Gastrocnemius medialis (tissue), 4 donors: ENCODE results near the gene NTRK3. TPM values are rescaled to one million over a fixed set of nuclear protein-coding genes. Genes with fewer than 3 reads are reported as not detected.

Experiments used
- ATAC-seq, 2 donors: fragments of 150-250 bp; one replicate each; pipeline ENCODE4 v1.9.1; 2016
- DNase-seq, 2 donors: peaks; one replicate each; pipeline ENCODE4 v3.0.0-alpha.2; 2019
- H3K27ac ChIP-seq, 4 donors: fragments of 200-600 bp; sonication (generic); 1 replicate in 1 of 4; 2 replicates in 3 of 4; pipeline ENCODE4 v1.5.1; 2016 to 2018; ENCODE audit warnings: mild to moderate bottlenecking in 2 of 4, moderate library complexity in 1 of 4
- H3K27me3 ChIP-seq, 3 donors: fragments of 200-600 bp; sonication (generic) in 2 of 3; 1 replicate in 1 of 3; 2 replicates in 2 of 3; pipeline versions ENCODE4 v1.5.1 to v1.6.0; 2016 to 2019; ENCODE audit warnings: mild to moderate bottlenecking in 1 of 3, moderate library complexity in 1 of 3
- H3K36me3 ChIP-seq, 2 donors: fragments of 200-600 bp; sonication (generic) in 1 of 2; one replicate each; pipeline ENCODE4 v1.5.1; 2017 to 2018
- H3K4me1 ChIP-seq, 2 donors: fragments of 200-600 bp; sonication (generic) in 1 of 2; one replicate each; pipeline ENCODE4 v1.5.1; 2016 to 2017; ENCODE audit warnings: mild to moderate bottlenecking in 2 of 2
- H3K4me3 ChIP-seq, 4 donors: fragments of 200-600 bp; sonication (generic) in 3 of 4; 1 replicate in 1 of 4; 2 replicates in 3 of 4; pipeline ENCODE4 v1.5.1; 2016 to 2019; ENCODE audit warnings: mild to moderate bottlenecking in 2 of 4
- H3K9me3 ChIP-seq, 3 donors: fragments of 200-600 bp; sonication (generic) in 2 of 3; 1 replicate in 1 of 3; 2 replicates in 2 of 3; pipeline ENCODE4 v1.5.1; 2016 to 2019
- POLR2A ChIP-seq, 2 donors: fragments of 450-650 bp; IDR thresholded peaks; one replicate each; pipeline ENCODE4 v1.6.1; 2017; ENCODE audit warnings: antibody characterized with exemption in 2 of 2, mild to moderate bottlenecking in 2 of 2, moderate library complexity in 2 of 2
- in situ Hi-C, 4 donors: fragments of 200-750 bp; cut with MboI; loops; one replicate each; pipeline versions ENCODE4 v1.15.0 to v1.8.0; 2017; ENCODE audit warnings: low sequenced_read_pairs in 4 of 4
- intact Hi-C: fragments of 100-400 bp; cut with DNase I; formaldehyde crosslinking; loops from one replicate; pipeline ENCODE4 v1.15.1; 2023; ENCODE audit warnings: low total_unique reads
- total RNA-seq, 4 donors: library from RNA; depleted of rRNA; stranded (reverse); fragments of >200 nt; gene quantifications; one replicate each; pipeline versions ENCODE4 v1.1.0 to v1.2.3, GENCODE V29; 2016
- TF ChIP-seq, protein P1 (sequence below), 5 experiments: fragments of 450-650 bp in 3 of 5; fragments of 200-600 bp in 2 of 5; sonication (generic) in 2 of 5; IDR thresholded peaks in 4 of 5; conservative IDR thresholded peaks in 1 of 5; 1 replicate in 4 of 5; 2 replicates in 1 of 5; pipeline ENCODE4 v1.5.1; 2016 to 2019; ENCODE audit warnings: antibody characterized with exemption in 5 of 5, mild to moderate bottlenecking in 3 of 5, moderate library complexity in 3 of 5

Gene NTRK3
- total RNA-seq, 4 donors from 2014 or later, result 0.61 to 2.7 (median 0.77) TPM

DNA sequence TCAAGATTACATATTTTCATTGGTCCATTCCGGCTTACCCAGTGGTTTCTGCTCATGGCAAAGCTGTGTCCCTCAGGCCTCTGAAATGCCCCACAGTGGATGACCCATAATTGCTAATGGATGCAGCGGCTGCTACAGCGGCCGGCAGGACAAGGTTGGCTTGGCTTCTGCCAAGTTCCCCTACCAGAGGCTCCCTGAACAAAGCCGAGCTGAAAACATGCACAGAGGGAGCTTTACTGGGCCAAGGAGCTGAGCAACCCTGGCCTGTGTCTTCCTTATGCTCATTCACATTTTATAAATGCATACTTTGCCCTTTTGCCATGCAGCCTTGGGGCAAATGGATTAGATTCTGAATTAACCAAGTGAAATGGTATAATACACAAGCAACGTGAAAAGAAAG is 150.5 kb downstream of the NTRK3 start:
- TF ChIP-seq, protein P1, sequence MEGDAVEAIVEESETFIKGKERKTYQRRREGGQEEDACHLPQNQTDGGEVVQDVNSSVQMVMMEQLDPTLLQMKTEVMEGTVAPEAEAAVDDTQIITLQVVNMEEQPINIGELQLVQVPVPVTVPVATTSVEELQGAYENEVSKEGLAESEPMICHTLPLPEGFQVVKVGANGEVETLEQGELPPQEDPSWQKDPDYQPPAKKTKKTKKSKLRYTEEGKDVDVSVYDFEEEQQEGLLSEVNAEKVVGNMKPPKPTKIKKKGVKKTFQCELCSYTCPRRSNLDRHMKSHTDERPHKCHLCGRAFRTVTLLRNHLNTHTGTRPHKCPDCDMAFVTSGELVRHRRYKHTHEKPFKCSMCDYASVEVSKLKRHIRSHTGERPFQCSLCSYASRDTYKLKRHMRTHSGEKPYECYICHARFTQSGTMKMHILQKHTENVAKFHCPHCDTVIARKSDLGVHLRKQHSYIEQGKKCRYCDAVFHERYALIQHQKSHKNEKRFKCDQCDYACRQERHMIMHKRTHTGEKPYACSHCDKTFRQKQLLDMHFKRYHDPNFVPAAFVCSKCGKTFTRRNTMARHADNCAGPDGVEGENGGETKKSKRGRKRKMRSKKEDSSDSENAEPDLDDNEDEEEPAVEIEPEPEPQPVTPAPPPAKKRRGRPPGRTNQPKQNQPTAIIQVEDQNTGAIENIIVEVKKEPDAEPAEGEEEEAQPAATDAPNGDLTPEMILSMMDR (IDR thresholded peaks at IDR 0.05 in 4 of 5, conservative IDR thresholded peaks at IDR 0.05 in 1 of 5), result no peak
- no peak for TF ChIP-seq POLR2A (IDR thresholded peaks at IDR 0.05)
- Histone ChIP-seq H3K4me3 (no peak overlapping the region), H3K27ac (no peak overlapping the region), H3K36me3 (no peaks in the 10 kb centered on the region), H3K9me3 (no peaks in the 10 kb centered on the region), H3K27me3 (no peaks in the 10 kb centered on the region), H3K4me1 (no peaks in the 10 kb centered on the region)
- no peak for DNase-seq
- intact Hi-C loops, result no loop called here
- in situ Hi-C loops, result no loop called here
- no peak for ATAC-seq

DNA sequence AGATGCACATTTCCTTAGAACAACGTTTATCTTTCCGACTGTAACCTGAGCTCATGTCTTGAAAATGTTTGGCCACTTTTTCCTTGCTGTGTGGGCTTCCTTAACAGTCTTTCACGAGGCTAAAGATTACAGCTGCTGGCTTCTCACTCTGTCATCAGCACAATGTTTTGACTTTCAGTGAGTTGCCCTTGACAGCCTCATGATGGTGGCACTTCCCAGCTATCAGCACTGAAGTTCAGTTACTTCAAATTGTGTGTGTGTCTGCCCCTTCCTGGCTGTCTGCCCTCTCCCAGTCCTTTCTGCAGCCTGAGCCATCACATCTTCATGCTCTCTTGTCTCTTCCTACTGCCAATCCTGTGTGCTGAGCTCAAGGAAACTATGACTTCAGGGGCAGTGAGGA is 152.2 kb downstream of the NTRK3 start:
- TF ChIP-seq, protein P1 (IDR thresholded peaks at IDR 0.05 in 4 of 5, conservative IDR thresholded peaks at IDR 0.05 in 1 of 5), result no peak
- no peak for TF ChIP-seq POLR2A (IDR thresholded peaks at IDR 0.05)
- Histone ChIP-seq H3K4me1 (no peaks in the 10 kb centered on the region), H3K27ac (no peak overlapping the region), H3K9me3 (no peaks in the 10 kb centered on the region), H3K27me3 (no peaks in the 10 kb centered on the region), H3K4me3 (no peak overlapping the region), H3K36me3 (no peaks in the 10 kb centered on the region)
- intact Hi-C loops (no loop called here), in situ Hi-C loops (no loop called here)
- DNase-seq (no peak), ATAC-seq (no peak)

DNA sequence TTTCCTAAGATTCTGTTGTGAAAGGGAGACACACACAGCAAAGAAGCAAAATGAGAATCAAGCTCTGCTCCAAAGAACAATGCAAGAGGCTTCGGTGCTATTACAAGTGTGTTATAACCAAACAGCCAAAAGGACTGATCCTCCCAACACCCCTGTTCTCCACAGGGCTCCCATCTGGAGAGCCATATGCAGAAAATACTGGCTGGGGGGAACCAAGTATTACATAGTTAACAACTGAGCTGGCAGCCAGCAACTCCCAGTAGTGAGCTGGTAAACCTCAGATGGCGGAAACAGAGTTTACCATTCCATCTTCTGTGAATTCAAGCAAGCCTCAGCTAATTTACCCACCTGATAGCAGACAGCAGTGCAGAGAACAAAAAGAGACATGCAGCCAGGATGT is 156.4 kb downstream of the NTRK3 start:
- in situ Hi-C loops, result no loop called here
- intact Hi-C loops, result no loop called here
- ATAC-seq (no peak), DNase-seq (no peak)
- no peaks in the 10 kb centered on the region for H3K9me3 ChIP-seq
- TF ChIP-seq, protein P1 (IDR thresholded peaks at IDR 0.05 in 4 of 5, conservative IDR thresholded peaks at IDR 0.05 in 1 of 5), result no peak
- TF ChIP-seq POLR2A (IDR thresholded peaks at IDR 0.05), result no peak
- H3K27me3 ChIP-seq, result no peaks in the 10 kb centered on the region
- H3K27ac ChIP-seq, result no peak overlapping the region
- H3K4me1 ChIP-seq, result no peaks in the 10 kb centered on the region
- no peak overlapping the region for H3K4me3 ChIP-seq
- no peaks in the 10 kb centered on the region for H3K36me3 ChIP-seq

DNA sequence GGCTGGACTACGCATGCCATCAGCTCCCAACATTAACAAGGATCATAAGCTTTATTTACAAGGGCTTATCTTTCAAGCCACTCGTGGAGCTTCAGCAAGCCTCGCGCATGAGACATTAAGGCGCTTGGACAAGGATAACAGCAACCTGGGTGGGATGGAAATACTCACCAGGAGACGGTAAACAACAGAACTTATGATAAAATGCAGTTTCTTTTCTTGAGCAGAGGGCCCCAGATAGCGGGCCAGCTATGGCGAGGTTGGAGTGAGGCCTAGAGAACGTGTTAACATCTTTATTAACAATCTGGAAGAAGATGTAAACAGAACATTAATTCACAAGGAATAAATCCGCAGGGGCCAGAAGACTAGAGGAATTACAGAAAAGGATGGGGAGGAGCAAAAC is 158.2 kb downstream of the NTRK3 start:
- ATAC-seq, result no peak
- in situ Hi-C loops, result no loop called here
- intact Hi-C loops, result no loop called here
- Histone ChIP-seq H3K27me3 (no peaks in the 10 kb centered on the region), H3K36me3 (no peaks in the 10 kb centered on the region), H3K9me3 (no peaks in the 10 kb centered on the region), H3K27ac (no peak overlapping the region), H3K4me1 (no peaks in the 10 kb centered on the region), H3K4me3 (no peak overlapping the region)
- DNase-seq, result no peak
- TF ChIP-seq, protein P1 (IDR thresholded peaks at IDR 0.05 in 4 of 5, conservative IDR thresholded peaks at IDR 0.05 in 1 of 5), result no peak
- TF ChIP-seq POLR2A (IDR thresholded peaks at IDR 0.05), result no peak

DNA sequence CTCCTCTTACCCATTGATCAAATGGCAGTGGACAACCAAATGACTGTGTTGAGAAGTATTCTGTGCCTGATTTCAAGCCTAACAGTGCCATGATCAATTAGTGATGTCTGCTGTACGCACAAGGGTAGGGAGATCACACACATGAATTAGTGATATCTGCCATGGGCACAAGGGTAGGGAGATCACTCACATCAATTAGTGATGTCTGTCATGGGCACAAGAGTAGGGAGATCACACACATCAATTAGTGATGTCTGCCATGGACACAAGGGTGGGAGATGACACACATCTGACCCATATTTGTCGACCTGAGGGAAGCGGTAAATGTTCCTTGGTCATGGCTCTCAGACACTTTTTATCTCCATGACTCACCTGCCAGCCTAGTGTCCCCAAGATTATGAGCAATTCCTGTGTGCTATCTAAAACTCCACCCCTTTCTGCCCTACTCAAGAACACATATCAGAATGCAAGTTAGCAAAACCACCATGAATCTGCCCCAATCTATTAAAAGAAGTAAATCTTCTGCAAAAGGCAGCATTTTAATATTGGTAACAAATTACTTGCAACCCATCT is 165.0 kb downstream of the NTRK3 start:
- TF ChIP-seq, protein P1 (IDR thresholded peaks at IDR 0.05 in 4 of 5, conservative IDR thresholded peaks at IDR 0.05 in 1 of 5), result no peak
- no peak for TF ChIP-seq POLR2A (IDR thresholded peaks at IDR 0.05)
- H3K9me3 ChIP-seq, result no peaks in the 10 kb centered on the region
- no peaks in the 10 kb centered on the region for H3K36me3 ChIP-seq
- no peak for ATAC-seq
- H3K4me1 ChIP-seq, result no peaks in the 10 kb centered on the region
- H3K4me3 ChIP-seq, result no peak overlapping the region
- intact Hi-C loops (no loop called here), in situ Hi-C loops (no loop called here)
- H3K27ac ChIP-seq, result no peak overlapping the region
- H3K27me3 ChIP-seq, result peaks cover 0 to 3% (median 0%) of the 10 kb centered on the region in 3 donors
- DNase-seq, result no peak
